ENCODE measurements around the gene ZNF679. TPM values are rescaled to one million over a fixed set of nuclear protein-coding genes. Genes with fewer than 3 reads are reported as not detected.
A peak's percentile ranks its signal among the peaks of the same experiment; 100 is the strongest.
"Not testable (repeated sequence)": the region's sequence is repeated elsewhere in the genome, so short reads cannot be mapped to it uniquely, and the experiment has no call there.

The ZNF679 gene
- total RNA-seq, 1 donor, result not detected

GRCh38 chr7:64277630-64278029 is 49.4 kb downstream of the ZNF679 start:
- TF ChIP-seq CTCF (IDR thresholded peaks at IDR 0.05; ENCODE audit: insufficient read depth, low read depth, low read length), result no peak
- no peak for DNase-seq (ENCODE audit: low read depth)
- H3K4me3 ChIP-seq (ENCODE audit: low read depth, low read length), result no peak overlapping the region

GRCh38 chr7:64294701-64295420 is 66.6 kb downstream of the ZNF679 start:
- TF ChIP-seq CTCF (IDR thresholded peaks at IDR 0.05; ENCODE audit: insufficient read depth, low read depth, low read length), result no peak
- H3K4me3 ChIP-seq (ENCODE audit: low read depth, low read length), result no peak overlapping the region
- DNase-seq (ENCODE audit: low read depth), result no peak

- not testable (repeated sequence) for DNase-seq (ENCODE audit: low read depth); H3K4me3 ChIP-seq (ENCODE audit: low read depth, low read length)
Observed at GRCh38 chr7:64297418-64297817, 69.1 kb downstream of the ZNF679 start.

GRCh38 chr7:64300641-64301405 is 72.5 kb downstream of the ZNF679 start:
- no peak for TF ChIP-seq CTCF (IDR thresholded peaks at IDR 0.05; ENCODE audit: insufficient read depth, low read depth, low read length)
- H3K4me3 ChIP-seq (ENCODE audit: low read depth, low read length), result no peak overlapping the region
- no peak for DNase-seq (ENCODE audit: low read depth)

- DNase-seq (ENCODE audit: low read depth), result peak; percentile 80
- no peak for TF ChIP-seq CTCF (IDR thresholded peaks at IDR 0.05; ENCODE audit: insufficient read depth, low read depth, low read length)
- peak overlapping the region; percentile 66 for H3K4me3 ChIP-seq (ENCODE audit: low read depth, low read length)
Observed at GRCh38 chr7:64307254-64308015, 79.2 kb downstream of the ZNF679 start.

- H3K4me3 ChIP-seq (ENCODE audit: low read depth, low read length), result peak overlapping the region; percentile 66
- no peak for TF ChIP-seq CTCF (IDR thresholded peaks at IDR 0.05; ENCODE audit: insufficient read depth, low read depth, low read length)
- DNase-seq (ENCODE audit: low read depth), result no peak
Observed at GRCh38 chr7:64308016-64308270, 79.7 kb downstream of the ZNF679 start.

- TF ChIP-seq CTCF (IDR thresholded peaks at IDR 0.05; ENCODE audit: insufficient read depth, low read depth, low read length), result no peak
- no peak for DNase-seq (ENCODE audit: low read depth)
- H3K4me3 ChIP-seq (ENCODE audit: low read depth, low read length), result no peak overlapping the region
Observed at GRCh38 chr7:64310426-64310825, 82.2 kb downstream of the ZNF679 start.
